ENCODE results near the gene KRT73.

DNA sequence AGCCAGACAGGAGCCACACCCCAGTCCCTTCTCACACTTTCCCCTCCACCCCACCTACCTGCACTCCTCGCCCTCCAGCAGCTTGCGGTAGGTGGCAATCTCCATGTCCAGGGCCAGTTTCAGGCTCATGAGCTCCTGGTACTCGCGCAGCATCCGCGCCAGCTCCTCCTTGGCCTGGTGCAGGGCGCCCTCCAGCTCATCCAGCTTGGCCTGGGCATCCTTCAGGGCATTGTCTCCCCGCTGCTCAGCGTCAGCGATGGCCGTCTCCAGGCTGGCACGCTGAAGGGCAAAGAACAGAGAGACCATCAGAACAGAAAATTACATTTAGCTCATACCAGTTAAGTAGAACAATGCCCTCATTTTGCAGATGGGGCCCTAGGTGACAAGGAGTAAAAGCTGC lies 50.2 kb downstream of the KRT73 start:
- TF ChIP-seq, protein P1, sequence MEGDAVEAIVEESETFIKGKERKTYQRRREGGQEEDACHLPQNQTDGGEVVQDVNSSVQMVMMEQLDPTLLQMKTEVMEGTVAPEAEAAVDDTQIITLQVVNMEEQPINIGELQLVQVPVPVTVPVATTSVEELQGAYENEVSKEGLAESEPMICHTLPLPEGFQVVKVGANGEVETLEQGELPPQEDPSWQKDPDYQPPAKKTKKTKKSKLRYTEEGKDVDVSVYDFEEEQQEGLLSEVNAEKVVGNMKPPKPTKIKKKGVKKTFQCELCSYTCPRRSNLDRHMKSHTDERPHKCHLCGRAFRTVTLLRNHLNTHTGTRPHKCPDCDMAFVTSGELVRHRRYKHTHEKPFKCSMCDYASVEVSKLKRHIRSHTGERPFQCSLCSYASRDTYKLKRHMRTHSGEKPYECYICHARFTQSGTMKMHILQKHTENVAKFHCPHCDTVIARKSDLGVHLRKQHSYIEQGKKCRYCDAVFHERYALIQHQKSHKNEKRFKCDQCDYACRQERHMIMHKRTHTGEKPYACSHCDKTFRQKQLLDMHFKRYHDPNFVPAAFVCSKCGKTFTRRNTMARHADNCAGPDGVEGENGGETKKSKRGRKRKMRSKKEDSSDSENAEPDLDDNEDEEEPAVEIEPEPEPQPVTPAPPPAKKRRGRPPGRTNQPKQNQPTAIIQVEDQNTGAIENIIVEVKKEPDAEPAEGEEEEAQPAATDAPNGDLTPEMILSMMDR (IDR thresholded peaks at IDR 0.05) = no peak
- no peak for TF ChIP-seq POLR2AphosphoS5 (IDR thresholded peaks at IDR 0.05)
- TF ChIP-seq POLR2A (IDR thresholded peaks at IDR 0.05) = no peak

Data from transverse colon (tissue), 4 donors.